GM12874 (cell line): ENCODE measurements around the gene PRR35.

Experiments used
- TF ChIP-seq, protein P1 (sequence below): IDR thresholded peaks from 2 replicates; pipeline ENCODE4 v1.5.1; 2011; ENCODE audit warnings: low read depth, mild to moderate bottlenecking, control low read depth, low read length, moderate library complexity; ENCODE audit not compliant: insufficient read depth

PRR35 gene

DNA sequence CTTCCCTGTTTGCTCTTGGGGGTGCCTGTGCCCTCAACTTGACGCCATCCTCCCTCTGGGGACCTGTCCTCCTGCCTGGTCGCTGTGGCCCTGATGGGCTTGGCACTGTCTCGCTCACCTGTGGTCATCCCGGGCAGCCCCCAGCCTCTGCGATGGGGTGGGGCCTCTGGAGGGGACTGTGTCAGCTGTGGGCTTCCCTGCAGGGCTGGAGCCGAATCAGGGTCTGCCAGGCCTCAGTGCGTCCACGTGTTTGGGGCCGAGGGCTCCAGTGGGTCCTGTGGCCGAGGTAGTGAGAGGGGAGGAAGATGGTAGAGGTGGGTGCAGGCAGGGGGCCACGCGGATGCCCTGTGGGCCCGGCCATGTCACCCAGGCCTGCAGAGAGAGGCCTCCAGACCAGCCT, 17.6 kb downstream of the PRR35 start:
- TF ChIP-seq, protein P1, sequence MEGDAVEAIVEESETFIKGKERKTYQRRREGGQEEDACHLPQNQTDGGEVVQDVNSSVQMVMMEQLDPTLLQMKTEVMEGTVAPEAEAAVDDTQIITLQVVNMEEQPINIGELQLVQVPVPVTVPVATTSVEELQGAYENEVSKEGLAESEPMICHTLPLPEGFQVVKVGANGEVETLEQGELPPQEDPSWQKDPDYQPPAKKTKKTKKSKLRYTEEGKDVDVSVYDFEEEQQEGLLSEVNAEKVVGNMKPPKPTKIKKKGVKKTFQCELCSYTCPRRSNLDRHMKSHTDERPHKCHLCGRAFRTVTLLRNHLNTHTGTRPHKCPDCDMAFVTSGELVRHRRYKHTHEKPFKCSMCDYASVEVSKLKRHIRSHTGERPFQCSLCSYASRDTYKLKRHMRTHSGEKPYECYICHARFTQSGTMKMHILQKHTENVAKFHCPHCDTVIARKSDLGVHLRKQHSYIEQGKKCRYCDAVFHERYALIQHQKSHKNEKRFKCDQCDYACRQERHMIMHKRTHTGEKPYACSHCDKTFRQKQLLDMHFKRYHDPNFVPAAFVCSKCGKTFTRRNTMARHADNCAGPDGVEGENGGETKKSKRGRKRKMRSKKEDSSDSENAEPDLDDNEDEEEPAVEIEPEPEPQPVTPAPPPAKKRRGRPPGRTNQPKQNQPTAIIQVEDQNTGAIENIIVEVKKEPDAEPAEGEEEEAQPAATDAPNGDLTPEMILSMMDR = no peak

DNA sequence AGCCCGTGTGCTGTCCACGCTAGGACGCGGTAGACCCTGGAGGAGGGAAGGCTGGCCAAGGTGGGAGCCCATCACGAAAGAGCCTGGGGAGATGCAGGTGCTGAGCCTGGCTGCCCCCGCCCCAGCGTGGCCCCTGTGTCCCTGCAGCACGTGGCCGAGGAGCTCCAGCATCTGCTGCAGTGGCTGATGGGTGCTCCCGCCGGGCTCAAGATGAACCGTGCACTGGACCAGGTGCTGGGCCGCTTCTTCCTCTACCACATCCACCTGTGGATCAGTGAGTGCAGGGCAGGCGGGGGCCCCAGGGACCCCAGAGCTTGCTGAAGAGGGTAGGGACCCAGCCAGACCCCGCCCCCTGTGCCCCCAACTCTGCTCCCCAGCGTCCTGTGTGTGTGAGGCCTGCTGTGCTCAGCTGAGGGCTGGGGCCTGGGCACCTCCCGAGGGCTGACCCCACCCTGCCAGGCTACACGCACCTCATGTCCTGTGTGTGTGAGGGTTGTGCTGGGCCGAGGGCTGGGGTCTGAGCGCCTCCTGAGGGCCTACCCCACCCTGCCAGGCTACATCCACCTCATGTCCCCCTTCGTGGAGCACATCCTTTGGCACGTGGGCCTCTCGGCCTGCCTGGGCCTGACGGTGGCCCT, 18.2 kb downstream of the PRR35 start:
- TF ChIP-seq, protein P1 = no peak

DNA sequence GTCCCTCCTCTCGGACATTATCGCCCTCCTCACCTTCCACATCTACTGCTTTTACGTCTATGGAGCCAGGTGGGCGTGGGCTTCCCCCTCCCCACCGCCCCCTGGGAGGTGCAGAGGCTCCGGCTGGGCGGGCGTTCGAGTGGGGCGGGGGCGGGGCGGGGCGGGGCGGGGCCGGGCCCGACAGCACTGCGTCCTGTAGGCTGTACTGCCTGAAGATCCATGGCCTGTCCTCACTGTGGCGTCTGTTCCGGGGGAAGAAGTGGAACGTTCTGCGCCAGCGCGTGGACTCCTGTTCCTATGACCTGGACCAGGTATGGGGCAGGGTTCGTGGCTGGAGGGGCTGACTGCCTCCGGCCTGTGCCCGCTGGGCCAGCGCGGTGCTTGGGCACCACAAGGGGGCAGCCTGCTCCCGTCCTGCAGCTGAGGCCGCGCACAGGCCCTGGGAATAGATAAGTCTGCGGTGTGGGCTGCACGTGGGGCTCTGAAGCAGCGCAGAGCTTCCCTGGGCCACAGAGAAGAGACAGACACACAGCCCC, 18.7 kb downstream of the PRR35 start:
- TF ChIP-seq, protein P1 = peak; percentile 94

DNA sequence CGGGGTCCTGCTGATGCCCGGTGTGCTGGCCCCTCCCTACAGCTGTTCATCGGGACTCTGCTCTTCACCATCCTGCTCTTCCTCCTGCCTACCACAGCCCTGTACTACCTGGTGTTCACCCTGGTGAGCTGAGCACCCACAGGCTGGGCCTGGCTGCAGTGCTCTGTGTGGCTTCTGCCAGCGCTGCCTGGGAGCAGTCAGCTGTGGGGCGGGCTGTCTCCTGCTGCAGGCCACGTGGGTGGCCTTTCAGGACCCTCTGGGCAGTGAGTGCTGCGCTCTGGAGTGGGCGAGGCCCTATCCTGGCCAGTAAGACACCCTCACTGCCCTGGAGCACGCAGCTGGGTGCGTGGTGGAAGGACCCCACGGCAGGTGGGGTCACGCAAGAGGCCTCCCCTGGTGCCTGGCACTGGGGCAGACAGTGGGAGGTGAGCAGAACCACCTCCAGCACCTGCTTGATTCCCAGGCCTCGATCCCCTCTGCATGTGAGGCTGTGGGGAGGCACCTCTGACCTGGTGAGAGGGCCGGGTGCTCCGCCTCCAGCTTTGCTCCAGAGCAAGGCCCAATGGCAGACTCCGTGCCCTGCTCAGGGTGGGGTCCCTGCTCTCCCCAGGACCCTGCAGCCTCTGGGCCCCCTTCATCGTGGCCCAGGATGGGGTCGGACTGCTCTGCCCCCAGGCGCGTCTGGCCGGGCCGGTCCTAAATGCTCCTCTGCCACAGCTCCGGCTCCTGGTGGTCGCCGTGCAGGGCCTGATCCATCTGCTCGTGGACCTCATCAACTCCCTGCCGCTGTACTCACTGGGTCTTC, 20.1 kb downstream of the PRR35 start:
- TF ChIP-seq, protein P1 = no peak

DNA sequence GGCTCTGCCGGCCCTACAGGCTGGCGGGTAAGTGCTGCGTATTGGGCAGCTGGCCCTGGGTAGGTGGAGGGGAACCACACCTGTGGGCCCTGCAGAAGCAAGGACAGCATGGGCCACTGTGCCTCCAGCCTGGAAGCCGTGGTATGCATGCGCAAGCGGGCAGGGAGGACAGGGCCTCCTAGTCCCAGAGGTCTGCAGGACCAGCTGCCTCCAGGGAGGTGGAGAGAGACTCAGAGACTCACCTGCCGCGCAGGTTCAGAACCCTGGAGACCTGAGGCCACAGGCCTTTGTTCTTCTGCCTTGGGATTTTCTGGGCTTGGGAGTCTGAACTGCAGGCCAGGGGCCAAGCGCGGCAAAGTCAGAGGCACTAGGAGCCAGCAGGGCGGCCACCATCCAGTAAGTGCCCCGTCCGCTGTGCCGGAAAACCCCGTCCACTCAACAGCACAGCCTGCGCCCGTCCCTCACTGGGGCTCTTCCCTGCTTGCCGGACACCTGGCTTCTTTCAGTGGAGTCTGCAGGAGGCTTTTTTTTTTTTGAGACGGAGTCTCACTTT, 20.8 kb downstream of the PRR35 start:
- TF ChIP-seq, protein P1 = no peak

DNA sequence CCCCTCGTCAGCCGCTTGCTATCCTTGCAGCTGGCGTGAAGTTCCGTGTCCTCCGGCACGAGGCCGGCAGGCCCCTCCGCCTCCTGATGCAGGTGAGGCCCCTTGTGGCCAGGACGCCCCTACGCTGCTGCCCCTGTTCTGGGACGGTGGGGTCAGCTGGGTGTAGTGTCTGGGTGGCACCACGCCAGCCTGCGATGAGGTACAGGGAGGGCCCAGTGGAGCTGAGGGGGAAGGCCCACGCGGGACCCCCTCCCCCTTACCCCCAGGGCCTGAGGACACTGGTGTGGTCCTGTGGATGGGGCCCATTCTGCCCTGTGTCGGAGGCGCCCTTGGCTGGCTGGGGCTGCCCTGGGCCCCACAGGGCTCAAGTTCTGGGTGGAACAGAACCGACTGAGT, 22.0 kb downstream of the PRR35 start:
- TF ChIP-seq, protein P1 = no peak

DNA sequence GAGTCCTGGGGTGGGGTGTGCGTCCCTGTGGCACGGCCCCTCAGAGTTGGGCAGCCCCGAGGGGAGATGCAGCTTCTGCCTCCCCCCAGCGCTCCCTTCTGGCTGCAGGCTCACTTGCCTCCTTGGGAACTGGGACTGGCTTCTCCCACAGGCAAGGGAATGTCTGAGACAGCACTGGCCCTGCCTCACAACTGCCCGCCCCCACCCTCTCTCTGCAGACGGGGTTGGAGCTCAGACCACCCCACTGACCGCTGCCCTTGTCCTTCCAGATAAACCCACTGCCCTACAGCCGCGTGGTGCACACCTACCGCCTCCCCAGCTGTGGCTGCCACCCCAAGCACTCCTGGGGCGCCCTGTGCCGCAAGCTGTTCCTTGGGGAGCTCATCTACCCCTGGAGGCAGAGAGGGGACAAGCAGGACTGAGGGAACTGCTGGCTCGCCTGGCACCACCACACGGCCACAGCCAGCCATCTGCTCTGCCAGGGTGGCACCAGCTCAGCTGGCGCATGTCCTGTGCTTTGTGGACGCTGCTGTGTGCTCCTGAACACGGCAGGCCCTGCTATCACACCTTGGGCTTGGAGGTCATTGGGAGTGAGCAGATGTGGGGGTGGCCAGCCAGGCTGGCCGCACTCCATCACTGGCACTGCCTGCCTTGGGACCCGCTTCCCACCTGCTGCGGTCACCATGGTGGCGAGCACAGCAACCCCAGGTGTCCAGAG, 22.6 kb downstream of the PRR35 start:
- TF ChIP-seq, protein P1 = no peak
